ENCODE results near the gene ABHD15.

GRCh38 chr17:29588562-29589411 lies 21.9 kb upstream of the ABHD15 start:
- no peak for TF ChIP-seq POLR2A (IDR thresholded peaks at IDR 0.05)
- no peak for TF ChIP-seq CTCF (IDR thresholded peaks at IDR 0.05)
- peak in 1 of 2 donors; percentile 23 for TF ChIP-seq POLR2AphosphoS5 (IDR thresholded peaks at IDR 0.05; ENCODE audit: insufficient read depth in 1 of 2, low read depth in 1 of 2)
